ENCODE results near the gene SHC2. TPM values are rescaled to one million over a fixed set of nuclear protein-coding genes. Genes with fewer than 3 reads are reported as not detected.

The SHC2 gene
- total and polyA plus RNA-seq, 2 of the 13 experiments (the other 11 are each of a cell fraction or from before 2014, with no cell fraction given) = 9.0 to 18.3 TPM

DNA sequence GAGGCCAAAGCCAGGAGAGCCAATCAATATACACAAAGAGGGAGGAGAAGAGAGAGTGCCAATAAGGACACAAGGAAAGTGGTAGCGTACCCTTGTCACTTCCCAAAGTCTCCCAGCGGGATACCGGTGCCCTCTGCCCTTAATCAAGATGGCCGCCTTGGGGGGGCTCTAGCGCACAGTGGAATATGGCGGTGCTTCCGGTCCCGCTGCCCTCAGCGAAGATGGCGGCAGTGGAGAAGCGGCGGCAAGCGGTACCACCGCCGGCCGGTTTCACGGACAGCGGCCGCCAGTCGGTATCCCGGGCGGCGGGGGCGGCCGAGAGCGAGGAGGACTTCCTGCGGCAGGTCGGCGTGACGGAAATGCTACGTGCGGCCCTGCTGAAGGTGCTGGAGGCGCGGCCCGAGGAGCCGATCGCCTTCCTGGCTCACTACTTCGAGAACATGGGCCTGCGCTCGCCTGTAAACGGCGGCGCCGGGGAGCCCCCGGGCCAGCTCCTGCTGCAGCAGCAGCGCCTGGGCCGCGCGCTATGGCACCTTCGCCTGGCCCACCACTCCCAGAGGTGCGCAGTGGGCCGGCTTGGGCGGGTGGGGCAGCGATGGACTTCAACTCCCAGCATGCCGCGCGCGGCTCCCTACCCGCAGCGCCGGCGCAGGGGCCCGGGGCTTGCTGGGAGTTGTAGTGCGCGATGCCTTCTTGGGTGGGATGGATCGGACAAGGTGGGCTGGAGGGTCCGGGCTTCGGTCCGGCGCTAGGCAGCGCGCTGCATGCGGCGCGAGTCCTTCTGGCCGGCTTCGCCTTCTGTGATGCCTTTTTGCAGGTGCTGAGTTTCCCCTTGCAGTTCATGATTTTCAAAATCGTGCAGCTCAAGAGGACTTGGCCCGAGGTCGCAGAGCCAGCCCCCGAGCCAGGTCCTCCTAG, 46.7 kb upstream of the SHC2 start, which contains the start of gene TPGS1 (continued):
- TF ChIP-seq, protein P1, sequence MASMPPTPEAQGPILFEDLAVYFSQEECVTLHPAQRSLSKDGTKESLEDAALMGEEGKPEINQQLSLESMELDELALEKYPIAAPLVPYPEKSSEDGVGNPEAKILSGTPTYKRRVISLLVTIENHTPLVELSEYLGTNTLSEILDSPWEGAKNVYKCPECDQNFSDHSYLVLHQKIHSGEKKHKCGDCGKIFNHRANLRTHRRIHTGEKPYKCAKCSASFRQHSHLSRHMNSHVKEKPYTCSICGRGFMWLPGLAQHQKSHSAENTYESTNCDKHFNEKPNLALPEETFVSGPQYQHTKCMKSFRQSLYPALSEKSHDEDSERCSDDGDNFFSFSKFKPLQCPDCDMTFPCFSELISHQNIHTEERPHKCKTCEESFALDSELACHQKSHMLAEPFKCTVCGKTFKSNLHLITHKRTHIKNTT (CRISPR knock-in tag; IDR thresholded peaks at IDR 0.05) = no peak
- TF ChIP-seq NFYC (CRISPR knock-in tag; IDR thresholded peaks at IDR 0.05) (peak; percentile 81), ZNF569 (CRISPR knock-in tag; IDR thresholded peaks at IDR 0.05; ENCODE audit: borderline replicate concordance) (no peak; the same call in 1 of the 2 replicates), CCAR2 (optimal IDR thresholded peaks at IDR 0.05; ENCODE audit: low read depth, low read length) (no peak), DNMT3B (CRISPR knock-in tag; conservative IDR thresholded peaks at IDR 0.05) (no peak), ZNF333 (CRISPR knock-in tag; IDR thresholded peaks at IDR 0.05; ENCODE audit: borderline replicate concordance) (no peak; the same call in 1 of the 2 replicates), ZNF501 (CRISPR knock-in tag; IDR thresholded peaks at IDR 0.05) (peak; percentile 75), HDAC1 (CRISPR knock-in tag; IDR thresholded peaks at IDR 0.05) (peak; percentile 58; the same call in 1 of the 2 replicates), MATR3 (CRISPR knock-in tag; IDR thresholded peaks at IDR 0.05) (no peak), BRCA1 (CRISPR knock-in tag; IDR thresholded peaks at IDR 0.05) (no peak), DMAP1 (CRISPR knock-in tag; IDR thresholded peaks at IDR 0.05) (peak; percentile 37; the same call in 1 of the 2 replicates), ARNTL (CRISPR knock-in tag; IDR thresholded peaks at IDR 0.05) (peak; percentile 59; the same call in 1 of the 2 replicates), ZNF20 (CRISPR knock-in tag; IDR thresholded peaks at IDR 0.05) (no peak), CBX5 (CRISPR knock-in tag; IDR thresholded peaks at IDR 0.05; ENCODE audit: borderline replicate concordance) (no peak), NCOA2 (CRISPR knock-in tag; IDR thresholded peaks at IDR 0.05) (no peak), ZNF768 (CRISPR knock-in tag; IDR thresholded peaks at IDR 0.05) (peak; percentile 54; the same call in 1 of the 2 replicates), ZNF598 (CRISPR knock-in tag; IDR thresholded peaks at IDR 0.05; ENCODE audit: borderline replicate concordance) (peak; percentile 72; the same call in 1 of the 2 replicates), SRF (IDR thresholded peaks at IDR 0.05; ENCODE audit: low read depth, low read length) (no peak), ARNT (IDR thresholded peaks at IDR 0.05) (no peak), MED1 (CRISPR knock-in tag; IDR thresholded peaks at IDR 0.05) (peak; percentile 58)
- TF ChIP-seq, protein P2, sequence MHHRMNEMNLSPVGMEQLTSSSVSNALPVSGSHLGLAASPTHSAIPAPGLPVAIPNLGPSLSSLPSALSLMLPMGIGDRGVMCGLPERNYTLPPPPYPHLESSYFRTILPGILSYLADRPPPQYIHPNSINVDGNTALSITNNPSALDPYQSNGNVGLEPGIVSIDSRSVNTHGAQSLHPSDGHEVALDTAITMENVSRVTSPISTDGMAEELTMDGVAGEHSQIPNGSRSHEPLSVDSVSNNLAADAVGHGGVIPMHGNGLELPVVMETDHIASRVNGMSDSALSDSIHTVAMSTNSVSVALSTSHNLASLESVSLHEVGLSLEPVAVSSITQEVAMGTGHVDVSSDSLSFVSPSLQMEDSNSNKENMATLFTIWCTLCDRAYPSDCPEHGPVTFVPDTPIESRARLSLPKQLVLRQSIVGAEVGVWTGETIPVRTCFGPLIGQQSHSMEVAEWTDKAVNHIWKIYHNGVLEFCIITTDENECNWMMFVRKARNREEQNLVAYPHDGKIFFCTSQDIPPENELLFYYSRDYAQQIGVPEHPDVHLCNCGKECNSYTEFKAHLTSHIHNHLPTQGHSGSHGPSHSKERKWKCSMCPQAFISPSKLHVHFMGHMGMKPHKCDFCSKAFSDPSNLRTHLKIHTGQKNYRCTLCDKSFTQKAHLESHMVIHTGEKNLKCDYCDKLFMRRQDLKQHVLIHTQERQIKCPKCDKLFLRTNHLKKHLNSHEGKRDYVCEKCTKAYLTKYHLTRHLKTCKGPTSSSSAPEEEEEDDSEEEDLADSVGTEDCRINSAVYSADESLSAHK (CRISPR knock-in tag; IDR thresholded peaks at IDR 0.05; ENCODE audit: borderline replicate concordance) = no peak
- TF ChIP-seq, protein P3, sequence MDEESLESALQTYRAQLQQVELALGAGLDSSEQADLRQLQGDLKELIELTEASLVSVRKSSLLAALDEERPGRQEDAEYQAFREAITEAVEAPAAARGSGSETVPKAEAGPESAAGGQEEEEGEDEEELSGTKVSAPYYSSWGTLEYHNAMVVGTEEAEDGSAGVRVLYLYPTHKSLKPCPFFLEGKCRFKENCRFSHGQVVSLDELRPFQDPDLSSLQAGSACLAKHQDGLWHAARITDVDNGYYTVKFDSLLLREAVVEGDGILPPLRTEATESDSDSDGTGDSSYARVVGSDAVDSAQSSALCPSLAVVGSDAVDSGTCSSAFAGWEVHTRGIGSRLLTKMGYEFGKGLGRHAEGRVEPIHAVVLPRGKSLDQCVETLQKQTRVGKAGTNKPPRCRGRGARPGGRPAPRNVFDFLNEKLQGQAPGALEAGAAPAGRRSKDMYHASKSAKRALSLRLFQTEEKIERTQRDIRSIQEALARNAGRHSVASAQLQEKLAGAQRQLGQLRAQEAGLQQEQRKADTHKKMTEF (CRISPR knock-in tag; IDR thresholded peaks at IDR 0.05) = peak; percentile 76; the same call in 1 of the 2 replicates
- TF ChIP-seq, protein P4, sequence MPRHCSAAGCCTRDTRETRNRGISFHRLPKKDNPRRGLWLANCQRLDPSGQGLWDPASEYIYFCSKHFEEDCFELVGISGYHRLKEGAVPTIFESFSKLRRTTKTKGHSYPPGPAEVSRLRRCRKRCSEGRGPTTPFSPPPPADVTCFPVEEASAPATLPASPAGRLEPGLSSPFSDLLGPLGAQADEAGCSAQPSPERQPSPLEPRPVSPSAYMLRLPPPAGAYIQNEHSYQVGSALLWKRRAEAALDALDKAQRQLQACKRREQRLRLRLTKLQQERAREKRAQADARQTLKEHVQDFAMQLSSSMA (CRISPR knock-in tag; IDR thresholded peaks at IDR 0.05) = no peak
- TF ChIP-seq, protein P5, sequence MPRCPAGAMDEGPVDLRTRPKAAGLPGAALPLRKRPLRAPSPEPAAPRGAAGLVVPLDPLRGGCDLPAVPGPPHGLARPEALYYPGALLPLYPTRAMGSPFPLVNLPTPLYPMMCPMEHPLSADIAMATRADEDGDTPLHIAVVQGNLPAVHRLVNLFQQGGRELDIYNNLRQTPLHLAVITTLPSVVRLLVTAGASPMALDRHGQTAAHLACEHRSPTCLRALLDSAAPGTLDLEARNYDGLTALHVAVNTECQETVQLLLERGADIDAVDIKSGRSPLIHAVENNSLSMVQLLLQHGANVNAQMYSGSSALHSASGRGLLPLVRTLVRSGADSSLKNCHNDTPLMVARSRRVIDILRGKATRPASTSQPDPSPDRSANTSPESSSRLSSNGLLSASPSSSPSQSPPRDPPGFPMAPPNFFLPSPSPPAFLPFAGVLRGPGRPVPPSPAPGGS (CRISPR knock-in tag; IDR thresholded peaks at IDR 0.05) = no peak
